Karpas-422 (cell line): ENCODE results near the gene PPP2R3B. TPM values are rescaled to one million over a fixed set of nuclear protein-coding genes. Genes with fewer than 3 reads are reported as not detected.
"Not testable (repeated sequence)": the region's sequence is repeated elsewhere in the genome, so short reads cannot be mapped to it uniquely, and the experiment has no call there.

Experiments used
- DNase-seq: peaks from one replicate; pipeline ENCODE4 v3.0.0-alpha.2; 2015
- H2AFZ ChIP-seq: fragments of 200-600 bp; sonication (generic); 2 replicates; pipeline ENCODE4 v1.6.1; 2014; ENCODE audit warnings: antibody characterized with exemption, low read length, mixed read lengths
- H3K27ac ChIP-seq: fragments of 200-600 bp; sonication (generic); 2 replicates; pipeline ENCODE4 v1.5.1; 2014; ENCODE audit warnings: mild to moderate bottlenecking, low read length, moderate library complexity
- H3K27me3 ChIP-seq: fragments of 200-600 bp; sonication (generic); 2 replicates; pipeline ENCODE4 v1.6.1; 2014; ENCODE audit warnings: low read length, mixed read lengths
- H3K36me3 ChIP-seq: fragments of 200-600 bp; sonication (generic); 2 replicates; pipeline ENCODE4 v1.6.1; 2014; ENCODE audit warnings: low read length, mixed read lengths; ENCODE audit not compliant: insufficient read depth
- H3K4me1 ChIP-seq: fragments of 200-600 bp; sonication (generic); 2 replicates; pipeline ENCODE4 v1.6.1; 2014; ENCODE audit warnings: mild to moderate bottlenecking, low read length, mixed read lengths
- H3K4me2 ChIP-seq: fragments of 200-600 bp; sonication (generic); 2 replicates; pipeline ENCODE4 v1.6.1; 2014; ENCODE audit warnings: low read length, low read depth, mild to moderate bottlenecking; ENCODE audit not compliant: poor library complexity, severe bottlenecking
- H3K4me3 ChIP-seq: fragments of 200-600 bp; sonication (generic); 2 replicates; pipeline ENCODE4 v1.5.1; 2014; ENCODE audit warnings: mild to moderate bottlenecking, antibody characterized with exemption, low read length, mixed read lengths
- H3K79me2 ChIP-seq: fragments of 200-600 bp; sonication (generic); 2 replicates; pipeline ENCODE4 v1.6.1; 2014; ENCODE audit warnings: mild to moderate bottlenecking, low read length, mixed read lengths
- H3K9ac ChIP-seq: fragments of 200-600 bp; sonication (generic); 2 replicates; pipeline ENCODE4 v1.6.0; 2014; ENCODE audit warnings: low read length
- H3K9me2 ChIP-seq: fragments of 200-600 bp; sonication (generic), shearing (Covaris generic); replicated peaks from 2 replicates; pipeline ENCODE4 v1.6.0; 2014; ENCODE audit warnings: mild to moderate bottlenecking, low read length, moderate library complexity; ENCODE audit not compliant: insufficient read depth
- H3K9me3 ChIP-seq: fragments of 300-700, 200-600 bp; sonication (generic); 2 replicates; pipeline ENCODE4 v1.6.1; 2014; ENCODE audit warnings: low read length, mixed read lengths
- H4K20me1 ChIP-seq: fragments of 200-600 bp; sonication (generic); 2 replicates; pipeline ENCODE4 v1.6.1; 2014; ENCODE audit warnings: mild to moderate bottlenecking, antibody characterized with exemption, low read length, low read depth; ENCODE audit not compliant: insufficient read depth
- total RNA-seq: library from RNA; depleted of rRNA; stranded (reverse); fragments of >200 nt; shearing (Covaris generic); gene quantifications from 2 replicates; pipeline ENCODE4 v1.2.3, GENCODE V29; 2014; ENCODE audit warnings: low replicate concordance

The PPP2R3B gene
- total RNA-seq, 1 experiment from 2014 or later, result 23.2 TPM

DNA sequence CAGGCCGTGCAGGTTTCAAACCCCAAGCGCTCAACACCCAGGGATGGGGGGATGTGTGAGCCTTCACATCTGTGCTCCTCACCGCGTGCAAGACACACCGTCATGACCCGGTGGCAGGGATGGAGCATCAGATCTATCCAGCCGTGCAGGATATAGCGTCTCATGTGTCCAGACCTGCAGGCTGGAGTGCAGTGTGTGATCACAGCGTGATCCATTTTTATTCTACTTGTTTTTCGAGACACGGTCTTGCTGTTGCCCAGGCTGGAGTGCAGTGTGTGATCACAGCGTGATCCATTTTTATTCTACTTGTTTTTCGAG is 35.4 kb downstream of the PPP2R3B start:
- H3K4me2 ChIP-seq, result not testable (repeated sequence)

DNA sequence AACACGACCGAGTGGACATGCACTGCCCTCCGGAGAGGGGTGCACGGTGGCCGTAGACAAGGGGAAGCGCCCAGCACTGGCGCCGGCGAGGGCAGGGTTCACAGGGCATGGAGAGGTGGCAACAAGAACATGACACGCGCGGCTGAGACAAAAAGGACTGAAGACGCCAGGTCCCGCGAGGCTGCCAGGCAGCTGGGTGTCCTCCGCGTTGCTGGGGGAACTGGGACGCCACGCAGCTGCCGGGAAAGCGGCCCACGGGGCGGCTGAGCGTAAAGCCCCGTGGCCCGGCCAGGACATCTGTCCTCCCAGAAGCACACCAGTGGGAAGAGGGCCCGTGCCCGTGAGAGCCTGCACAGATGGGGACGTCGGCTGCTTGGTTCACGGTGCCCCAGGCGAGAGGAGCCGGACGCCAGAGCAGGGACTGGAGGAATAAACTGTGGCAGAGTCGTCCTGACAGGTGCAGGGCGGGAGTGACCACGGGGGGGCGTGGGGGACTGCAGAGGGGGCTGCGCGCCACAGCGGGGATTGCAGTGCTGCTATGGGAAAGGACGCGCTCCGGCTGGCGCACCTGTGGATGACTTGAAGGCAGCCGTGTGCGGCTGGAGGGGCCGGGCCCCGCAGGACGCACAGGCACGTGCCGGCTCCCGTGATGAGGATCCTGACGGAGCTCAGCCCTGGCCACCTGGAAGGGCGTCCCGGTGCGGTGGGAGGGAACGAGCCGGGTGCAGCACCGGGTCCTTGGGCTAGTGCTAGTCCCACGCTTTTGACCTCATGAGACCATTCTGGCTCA is 36.0 kb downstream of the PPP2R3B start:
- Histone ChIP-seq H3K36me3 (peaks cover 17% of the 10 kb centered on the region), H3K9me2 (no peaks in the 10 kb centered on the region), H3K4me1 (no peaks in the 10 kb centered on the region), H3K79me2 (peaks cover 59% of the 10 kb centered on the region), H2AFZ (no peak overlapping the region), H3K4me2 (no peak overlapping the region), H3K9me3 (no peaks in the 10 kb centered on the region), H3K9ac (no peak overlapping the region), H4K20me1 (no peaks in the 10 kb centered on the region), H3K4me3 (no peak overlapping the region), H3K27me3 (no peaks in the 10 kb centered on the region), H3K27ac (no peak overlapping the region)
- no peak for DNase-seq

More for the DNA sequence above, 35.4 kb downstream of the PPP2R3B start:
- H3K79me2 ChIP-seq, result peaks cover 63% of the 10 kb centered on the region
- H3K9ac ChIP-seq, DNase-seq, H4K20me1 ChIP-seq, H3K9me2 ChIP-seq, H3K9me3 ChIP-seq, H3K27ac ChIP-seq, H2AFZ ChIP-seq, H3K27me3 ChIP-seq, H3K4me1 ChIP-seq, H3K4me3 ChIP-seq: not testable (repeated sequence)
- peaks cover 17% of the 10 kb centered on the region for H3K36me3 ChIP-seq

DNA sequence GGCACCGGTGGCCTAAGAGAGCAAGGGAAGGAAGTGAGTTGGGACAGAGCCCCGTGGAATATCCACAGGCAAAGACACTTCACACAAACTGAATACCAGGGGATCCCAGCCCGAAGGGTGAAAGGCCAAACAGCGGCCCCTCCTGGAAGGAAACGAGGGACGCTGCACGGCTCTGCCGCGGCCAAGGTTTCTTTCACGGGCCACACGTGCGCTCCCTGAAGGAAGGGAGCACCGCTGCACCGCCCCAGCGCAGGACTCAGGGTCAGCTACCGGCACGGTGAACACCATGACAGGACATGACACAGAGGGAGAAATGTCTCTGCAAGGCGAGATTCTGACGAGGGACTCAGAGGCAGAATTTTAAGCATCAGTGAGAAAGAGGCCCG is 36.6 kb downstream of the PPP2R3B start:
- Histone ChIP-seq H3K27ac (no peak overlapping the region), H3K4me3 (no peak overlapping the region), H3K4me1 (no peaks in the 10 kb centered on the region), H2AFZ (no peak overlapping the region), H3K4me2 (no peak overlapping the region), H3K9me2 (no peaks in the 10 kb centered on the region), H3K79me2 (peaks cover 53% of the 10 kb centered on the region), H3K9ac (no peak overlapping the region), H3K36me3 (peaks cover 18% of the 10 kb centered on the region), H4K20me1 (no peaks in the 10 kb centered on the region), H3K9me3 (no peaks in the 10 kb centered on the region), H3K27me3 (no peaks in the 10 kb centered on the region)
- no peak for DNase-seq

DNA sequence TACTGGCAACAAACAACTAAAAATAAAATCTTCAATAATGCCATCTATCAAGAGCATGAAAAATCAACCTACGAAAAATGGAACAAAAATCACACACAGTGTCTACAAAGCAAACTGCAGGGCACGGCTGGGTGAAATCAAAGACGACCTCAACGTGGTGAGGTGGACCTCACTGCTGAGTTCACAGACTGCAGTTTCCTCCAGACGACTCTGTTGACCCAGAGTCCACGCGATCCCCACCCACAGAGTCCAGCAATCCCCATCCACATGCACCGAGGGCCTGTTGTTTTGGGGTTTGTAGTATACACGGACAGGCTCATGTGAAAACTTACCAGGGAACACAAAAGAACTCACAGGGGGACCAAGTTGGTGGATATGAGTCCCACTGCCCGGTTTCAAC is 37.0 kb downstream of the PPP2R3B start:
- DNase-seq, result no peak
- Histone ChIP-seq H3K4me1 (no peaks in the 10 kb centered on the region), H3K79me2 (peaks cover 49% of the 10 kb centered on the region), H4K20me1 (no peaks in the 10 kb centered on the region), H3K4me3 (no peak overlapping the region), H3K9me3 (no peaks in the 10 kb centered on the region; the same call in 1 of the 2 replicates), H3K9ac (no peak overlapping the region), H2AFZ (no peak overlapping the region), H3K36me3 (peaks cover 22% of the 10 kb centered on the region), H3K4me2 (no peak overlapping the region), H3K9me2 (no peaks in the 10 kb centered on the region), H3K27ac (no peak overlapping the region), H3K27me3 (no peaks in the 10 kb centered on the region)

DNA sequence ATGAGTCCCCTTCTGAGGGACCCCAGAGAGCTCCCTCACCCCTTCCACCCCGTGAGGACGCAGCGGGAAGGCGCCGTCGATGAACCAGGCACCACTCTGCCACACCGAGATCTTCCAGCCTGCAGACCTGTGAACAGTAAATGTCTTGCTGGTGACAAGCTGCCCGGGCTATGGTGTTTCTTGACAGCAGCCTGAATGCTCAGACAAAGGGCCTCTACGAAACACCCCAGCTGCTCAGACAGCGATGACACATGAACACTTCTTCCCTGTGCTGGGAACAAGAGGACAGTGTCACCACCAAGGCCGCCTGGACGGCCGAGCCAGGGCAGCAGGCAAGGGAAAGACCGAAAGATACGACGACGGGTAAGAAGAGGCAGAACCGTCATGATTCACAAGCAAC is 37.5 kb downstream of the PPP2R3B start:
- H3K27me3 ChIP-seq, result no peaks in the 10 kb centered on the region
- no peak overlapping the region for H3K9ac ChIP-seq
- DNase-seq, result no peak
- no peaks in the 10 kb centered on the region; the same call in 1 of the 2 replicates for H3K9me3 ChIP-seq
- H2AFZ ChIP-seq, result no peak overlapping the region
- H3K9me2 ChIP-seq, result no peaks in the 10 kb centered on the region
- H3K4me1 ChIP-seq, result no peaks in the 10 kb centered on the region
- peaks cover 44% of the 10 kb centered on the region for H3K79me2 ChIP-seq
- no peaks in the 10 kb centered on the region for H4K20me1 ChIP-seq
- peaks cover 25% of the 10 kb centered on the region for H3K36me3 ChIP-seq
- H3K4me3 ChIP-seq, result no peak overlapping the region
- no peak overlapping the region for H3K4me2 ChIP-seq
- no peak overlapping the region for H3K27ac ChIP-seq

DNA sequence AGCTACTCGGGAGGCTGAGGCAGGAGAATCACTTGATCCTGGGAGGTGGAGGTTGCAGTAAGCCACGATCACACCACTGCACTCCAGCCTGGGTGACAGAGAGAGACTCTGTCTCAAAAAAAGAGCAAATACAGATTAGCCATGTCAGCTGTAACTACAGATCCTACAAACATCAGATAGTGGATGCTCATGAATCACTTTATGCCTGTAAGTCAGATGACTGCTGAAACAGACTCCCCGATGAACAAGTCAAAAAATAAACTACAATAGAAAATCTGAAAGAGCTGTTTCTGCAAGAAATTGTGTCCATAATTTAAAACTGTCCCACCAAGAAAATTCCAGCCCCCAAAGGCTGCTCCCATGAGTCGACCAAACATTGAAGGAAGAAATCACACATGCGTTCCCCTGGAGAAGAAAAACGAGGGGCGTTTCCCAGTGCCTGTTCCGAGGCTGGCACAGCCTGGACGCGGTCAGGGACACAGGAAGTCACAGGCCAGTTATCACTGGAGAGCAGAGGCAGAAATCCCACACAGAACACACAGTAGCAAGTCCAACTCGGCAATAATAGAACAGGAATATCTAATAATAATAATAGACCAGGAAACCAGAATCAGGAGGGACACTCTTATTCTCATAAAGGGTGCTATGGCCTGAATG is 38.1 kb downstream of the PPP2R3B start:
- Histone ChIP-seq H3K9me2 (no peaks in the 10 kb centered on the region), H3K4me2 (no peak overlapping the region), H2AFZ (no peak overlapping the region), H3K27me3 (no peaks in the 10 kb centered on the region), H3K9ac (no peak overlapping the region), H4K20me1 (no peaks in the 10 kb centered on the region), H3K4me3 (no peak overlapping the region), H3K36me3 (peaks cover 25% of the 10 kb centered on the region), H3K79me2 (peaks cover 38% of the 10 kb centered on the region), H3K9me3 (no peaks in the 10 kb centered on the region; the same call in 1 of the 2 replicates), H3K4me1 (no peaks in the 10 kb centered on the region), H3K27ac (no peak overlapping the region)
- DNase-seq, result no peak

DNA sequence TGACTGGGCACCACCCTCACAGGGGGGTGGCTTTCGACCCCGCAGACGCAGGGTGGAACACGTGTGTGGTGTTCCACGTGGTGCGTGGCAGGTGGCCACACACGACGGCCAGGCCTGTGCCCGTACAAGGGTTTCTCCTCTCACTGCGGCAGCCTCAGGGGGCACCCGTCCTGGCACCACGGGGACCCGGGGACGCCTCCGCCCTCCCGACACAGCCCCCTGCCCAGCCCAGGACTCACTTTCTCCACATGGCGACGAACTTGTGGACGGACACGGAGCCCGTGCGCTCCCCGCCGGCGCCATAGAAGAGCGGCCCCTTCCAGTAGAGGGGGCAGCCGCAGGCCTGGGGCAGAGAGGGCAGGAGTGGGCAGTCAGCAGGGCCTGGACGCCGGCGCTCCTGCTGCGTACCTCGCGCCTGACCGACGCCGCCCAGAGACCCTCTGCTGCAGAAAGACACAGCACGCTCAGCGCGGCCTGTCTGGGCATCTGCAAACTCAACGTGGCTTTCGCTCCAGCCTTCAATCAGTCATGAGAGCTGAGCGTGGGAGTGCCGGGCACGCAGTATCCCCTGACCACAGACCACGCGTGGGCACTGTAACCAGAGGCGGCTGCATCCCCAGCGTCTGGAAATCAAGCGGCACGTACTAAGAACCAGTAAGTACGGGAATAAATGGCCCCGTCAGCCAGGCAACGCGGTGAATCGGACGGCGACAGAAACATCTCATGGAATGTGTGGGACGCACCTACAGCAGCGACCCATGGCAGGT is 39.2 kb downstream of the PPP2R3B start:
- no peak overlapping the region for H3K4me3 ChIP-seq
- DNase-seq, result no peak
- H3K27me3 ChIP-seq, result no peaks in the 10 kb centered on the region
- H2AFZ ChIP-seq, result no peak overlapping the region
- no peaks in the 10 kb centered on the region for H4K20me1 ChIP-seq
- no peak overlapping the region for H3K4me2 ChIP-seq
- no peaks in the 10 kb centered on the region; the same call in 1 of the 2 replicates for H3K9me3 ChIP-seq
- no peaks in the 10 kb centered on the region for H3K9me2 ChIP-seq
- H3K79me2 ChIP-seq, result peaks cover 30% of the 10 kb centered on the region
- H3K27ac ChIP-seq, result no peak overlapping the region
- H3K4me1 ChIP-seq, result no peaks in the 10 kb centered on the region
- peaks cover 25% of the 10 kb centered on the region for H3K36me3 ChIP-seq
- H3K9ac ChIP-seq, result no peak overlapping the region
